Fibroblast of peridontal ligament (primary cell): ENCODE results near the gene MEF2A.

ENCODE experiments used
- DNase-seq: peaks from one replicate; pipeline ENCODE4 v3.0.0-alpha.2; 2010; ENCODE audit errors: extremely low read depth

The MEF2A gene

DNA sequence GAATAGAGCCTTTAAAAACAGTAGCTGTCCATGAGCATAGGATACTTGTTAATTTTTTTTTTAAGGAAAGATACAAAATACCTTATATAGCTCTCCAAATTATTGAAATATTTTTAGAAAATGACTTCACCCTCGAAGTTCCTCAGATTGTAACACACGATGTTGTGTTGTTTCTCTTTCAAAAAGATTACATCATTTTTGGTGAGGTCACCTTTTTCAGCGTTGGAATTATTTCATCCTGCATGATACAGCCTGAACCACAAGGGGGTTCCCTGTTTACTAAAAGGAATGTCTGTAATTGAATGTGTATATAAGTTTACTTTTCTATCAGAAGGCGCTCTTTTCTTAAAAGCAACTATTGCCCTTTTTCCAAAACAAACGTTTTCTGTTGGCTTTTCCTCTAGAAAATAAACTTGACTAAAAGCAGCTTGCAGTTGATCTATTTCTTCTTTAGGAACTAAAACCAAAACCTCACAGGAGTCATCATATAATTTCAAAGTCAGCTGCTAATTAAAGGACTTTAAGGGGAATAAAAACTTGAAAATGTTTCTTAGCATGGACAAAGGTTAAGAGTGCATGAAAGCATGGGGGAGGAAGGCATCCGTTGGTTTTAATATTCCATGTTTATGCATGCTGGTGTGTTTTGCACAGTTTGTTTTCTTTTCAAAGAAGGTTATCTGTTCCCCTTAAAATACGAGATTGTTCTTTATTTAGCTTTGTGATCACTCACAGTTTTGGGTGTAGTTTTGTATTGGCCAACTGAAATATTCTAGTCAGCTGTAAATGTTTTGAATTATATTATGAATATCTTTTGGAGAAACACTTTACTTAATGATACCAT lies 138.0 kb downstream of the MEF2A start:
- DNase-seq: peak; percentile 97

DNA sequence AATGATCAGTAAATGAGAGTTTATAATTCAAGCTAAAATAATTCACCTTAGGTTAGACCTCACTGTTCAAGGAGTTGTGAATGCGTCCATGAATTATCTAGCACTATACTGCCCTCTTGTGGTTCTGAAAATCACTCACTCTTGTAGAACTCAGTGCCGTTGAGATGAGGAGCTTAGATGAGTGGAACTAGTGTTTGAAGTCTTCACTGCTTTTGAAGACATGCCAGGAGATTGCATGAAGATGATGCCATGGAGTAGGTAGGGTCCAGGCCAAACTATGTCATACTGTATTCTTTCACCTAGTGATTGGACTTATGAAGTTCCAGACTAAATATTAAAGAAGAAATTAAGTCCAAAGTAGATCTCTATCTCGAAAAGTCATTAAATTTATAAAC lies 138.7 kb downstream of the MEF2A start:
- peak; percentile 95 for DNase-seq

DNA sequence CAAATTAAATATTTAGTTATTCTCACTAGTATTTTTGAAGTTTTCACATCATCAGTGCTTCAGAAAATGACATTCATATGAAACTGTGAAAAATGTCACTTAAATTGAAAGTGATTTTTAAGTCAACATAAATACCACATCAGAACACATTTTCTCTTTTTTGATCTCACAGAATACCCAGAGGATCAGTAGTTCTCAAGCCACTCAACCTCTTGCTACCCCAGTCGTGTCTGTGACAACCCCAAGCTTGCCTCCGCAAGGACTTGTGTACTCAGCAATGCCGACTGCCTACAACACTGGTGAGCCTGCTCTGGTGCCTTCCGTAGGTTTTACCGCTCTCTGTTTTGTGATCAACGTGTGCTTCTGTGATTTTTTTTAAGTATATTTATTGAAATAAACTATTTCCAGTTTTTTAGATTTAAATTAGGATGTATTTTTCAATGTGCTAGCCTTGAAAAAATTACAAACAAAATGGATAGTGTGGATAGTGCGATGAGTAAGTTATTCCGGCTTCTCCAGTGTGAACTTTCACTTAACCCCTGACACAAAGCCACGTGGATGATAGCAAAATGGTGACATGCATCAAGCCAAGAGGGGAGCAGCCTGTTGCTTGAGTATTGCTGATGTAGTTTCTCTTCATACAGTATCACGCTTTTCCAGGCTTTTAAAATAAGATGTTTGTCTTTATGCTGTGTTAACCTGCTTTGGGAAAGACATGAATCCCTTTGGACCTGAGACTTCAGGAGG lies 140.9 kb downstream of the MEF2A start:
- DNase-seq: peak; percentile 26

DNA sequence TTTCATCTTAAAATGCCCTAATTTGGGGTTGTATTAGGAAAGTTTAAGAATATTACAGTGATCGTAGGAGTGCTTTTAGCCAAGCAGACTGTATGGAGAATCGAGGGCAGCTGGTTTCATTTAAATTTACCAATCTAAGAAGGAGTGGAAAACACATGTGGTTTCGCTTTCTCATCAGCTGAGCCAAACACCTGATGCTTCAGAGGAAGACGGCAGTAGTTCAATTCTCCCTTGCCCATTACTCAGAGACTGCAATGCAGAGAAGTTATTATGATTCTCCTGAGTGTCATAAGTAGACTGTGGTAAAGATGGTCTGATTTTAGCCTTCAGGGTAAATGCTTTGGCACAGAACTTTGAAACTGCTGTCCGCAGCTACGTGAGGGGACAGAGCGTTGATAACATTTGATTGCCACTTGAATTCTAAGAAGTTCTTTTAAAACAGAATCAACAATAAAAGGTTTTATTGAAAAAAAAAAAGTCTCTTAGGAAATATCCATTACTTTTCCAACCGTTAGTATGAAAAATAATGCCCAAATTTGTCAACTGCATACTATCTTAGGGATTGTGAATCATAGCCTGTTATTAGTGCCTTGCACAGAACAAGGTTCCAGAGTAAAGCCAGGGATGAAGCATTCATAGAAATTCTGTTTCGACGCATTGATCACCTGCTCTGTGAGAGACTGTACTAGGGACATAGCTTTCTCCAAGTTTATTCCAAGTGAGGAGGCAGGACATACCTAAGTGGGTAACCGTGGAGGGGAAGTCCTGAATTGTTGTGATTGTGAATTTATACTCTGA lies 141.9 kb downstream of the MEF2A start:
- peak; percentile 86 for DNase-seq

DNA sequence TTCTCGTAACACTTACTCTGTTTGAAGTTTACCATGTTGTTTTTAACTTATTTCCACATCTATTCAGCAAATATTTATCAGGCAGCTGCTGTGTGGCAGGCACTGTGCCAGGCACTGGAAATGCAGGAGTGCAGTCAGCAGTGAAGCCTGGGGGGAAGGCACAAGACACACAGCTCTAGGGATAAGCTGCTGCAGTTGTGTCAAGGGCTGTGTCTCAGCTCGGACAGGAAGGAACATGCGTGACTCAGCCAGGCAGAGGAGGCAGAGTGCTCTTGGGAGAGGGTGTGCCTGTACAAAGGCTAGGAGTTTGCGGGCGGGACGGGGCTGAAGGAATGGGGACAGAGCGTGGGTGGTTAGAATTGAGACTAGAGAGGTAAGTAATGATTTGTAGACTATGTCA lies 142.8 kb downstream of the MEF2A start:
- peak; percentile 63 for DNase-seq

DNA sequence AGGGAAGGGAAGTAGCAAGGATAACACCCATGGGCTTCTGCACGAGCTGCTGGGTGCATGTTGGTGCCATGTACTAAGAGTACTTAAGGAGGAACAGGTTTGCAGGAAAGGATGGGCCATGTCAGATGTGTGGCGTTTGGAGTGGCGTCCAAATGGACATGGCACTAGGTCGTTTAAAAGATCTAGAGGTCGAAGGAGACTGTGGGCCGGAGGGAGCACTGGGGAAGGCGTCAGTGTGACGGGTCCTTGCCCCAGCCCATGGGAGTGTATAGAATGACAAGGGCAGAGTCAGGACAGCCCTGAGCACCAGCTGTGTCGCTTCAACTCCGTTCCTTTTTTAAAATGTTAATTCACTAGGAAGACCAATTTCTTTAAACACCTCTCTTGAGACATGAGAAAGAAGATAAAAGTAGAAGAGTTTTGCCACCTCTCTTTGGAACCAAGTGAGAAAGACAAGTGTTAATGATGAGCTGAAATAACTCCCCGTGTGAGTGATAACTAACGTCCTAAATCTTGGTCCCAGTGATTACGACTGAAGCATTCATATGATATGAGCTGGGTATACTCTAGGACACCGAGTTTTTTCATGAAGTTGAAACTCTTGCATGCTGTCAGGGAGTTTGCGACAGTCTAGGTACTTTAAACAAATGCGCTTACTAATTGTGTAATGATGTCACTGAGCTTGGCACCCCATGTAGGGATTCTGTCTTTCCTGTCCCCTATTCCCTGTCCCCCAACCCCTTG lies 143.6 kb downstream of the MEF2A start:
- DNase-seq: no peak

DNA sequence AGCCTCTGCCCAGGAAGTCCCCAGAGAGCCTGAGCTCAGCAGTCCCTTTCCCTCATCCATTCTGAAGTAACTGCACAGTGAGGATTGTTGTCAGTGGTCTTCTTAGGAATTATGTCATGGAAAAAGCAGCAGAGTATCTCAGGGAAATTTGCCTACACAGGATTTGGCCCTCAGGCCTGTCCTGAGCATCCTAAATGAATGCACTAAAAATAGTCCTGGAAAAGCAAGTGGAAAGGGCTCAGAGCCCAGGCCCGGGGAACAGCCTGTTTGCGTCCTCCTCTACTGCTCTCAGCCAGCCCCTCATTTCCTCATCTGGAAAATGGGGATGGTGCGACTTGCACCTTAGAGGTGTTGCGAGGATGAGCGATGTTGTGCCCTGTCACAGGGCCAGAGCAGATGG lies 145.8 kb downstream of the MEF2A start:
- DNase-seq: no peak

DNA sequence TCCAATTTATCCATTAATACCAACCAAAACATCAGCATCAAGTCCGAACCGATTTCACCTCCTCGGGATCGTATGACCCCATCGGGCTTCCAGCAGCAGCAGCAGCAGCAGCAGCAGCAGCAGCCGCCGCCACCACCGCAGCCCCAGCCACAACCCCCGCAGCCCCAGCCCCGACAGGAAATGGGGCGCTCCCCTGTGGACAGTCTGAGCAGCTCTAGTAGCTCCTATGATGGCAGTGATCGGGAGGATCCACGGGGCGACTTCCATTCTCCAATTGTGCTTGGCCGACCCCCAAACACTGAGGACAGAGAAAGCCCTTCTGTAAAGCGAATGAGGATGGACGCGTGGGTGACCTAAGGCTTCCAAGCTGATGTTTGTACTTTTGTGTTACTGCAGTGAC lies 146.6 kb downstream of the MEF2A start:
- DNase-seq: no peak

DNA sequence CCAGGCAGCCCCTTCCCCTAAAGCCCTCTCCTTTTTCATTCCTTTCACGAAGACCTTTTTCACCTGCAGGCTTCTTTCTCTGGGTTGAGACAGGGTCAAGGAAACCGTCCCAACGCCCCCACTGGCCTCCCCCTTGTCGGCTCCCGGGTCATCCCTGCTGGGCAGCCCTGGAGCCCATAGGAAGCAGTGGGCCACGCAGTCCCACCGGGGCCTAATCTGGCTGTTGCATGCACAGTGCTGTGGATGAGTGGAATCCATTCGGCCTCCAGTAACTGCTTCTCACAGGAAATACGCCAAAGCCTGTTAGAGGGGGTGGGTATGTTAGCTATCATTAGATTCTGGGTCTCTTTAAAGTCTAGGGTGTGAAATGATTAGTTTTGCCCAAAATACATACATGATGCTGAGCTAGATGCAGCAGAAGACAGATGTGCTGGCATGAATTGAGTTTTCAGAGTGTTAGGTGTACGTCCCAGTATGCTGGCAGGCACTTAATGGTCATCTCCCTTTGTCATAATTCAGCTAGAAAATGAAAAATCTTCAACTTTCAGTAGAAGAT lies 150.8 kb downstream of the MEF2A start:
- no peak for DNase-seq

DNA sequence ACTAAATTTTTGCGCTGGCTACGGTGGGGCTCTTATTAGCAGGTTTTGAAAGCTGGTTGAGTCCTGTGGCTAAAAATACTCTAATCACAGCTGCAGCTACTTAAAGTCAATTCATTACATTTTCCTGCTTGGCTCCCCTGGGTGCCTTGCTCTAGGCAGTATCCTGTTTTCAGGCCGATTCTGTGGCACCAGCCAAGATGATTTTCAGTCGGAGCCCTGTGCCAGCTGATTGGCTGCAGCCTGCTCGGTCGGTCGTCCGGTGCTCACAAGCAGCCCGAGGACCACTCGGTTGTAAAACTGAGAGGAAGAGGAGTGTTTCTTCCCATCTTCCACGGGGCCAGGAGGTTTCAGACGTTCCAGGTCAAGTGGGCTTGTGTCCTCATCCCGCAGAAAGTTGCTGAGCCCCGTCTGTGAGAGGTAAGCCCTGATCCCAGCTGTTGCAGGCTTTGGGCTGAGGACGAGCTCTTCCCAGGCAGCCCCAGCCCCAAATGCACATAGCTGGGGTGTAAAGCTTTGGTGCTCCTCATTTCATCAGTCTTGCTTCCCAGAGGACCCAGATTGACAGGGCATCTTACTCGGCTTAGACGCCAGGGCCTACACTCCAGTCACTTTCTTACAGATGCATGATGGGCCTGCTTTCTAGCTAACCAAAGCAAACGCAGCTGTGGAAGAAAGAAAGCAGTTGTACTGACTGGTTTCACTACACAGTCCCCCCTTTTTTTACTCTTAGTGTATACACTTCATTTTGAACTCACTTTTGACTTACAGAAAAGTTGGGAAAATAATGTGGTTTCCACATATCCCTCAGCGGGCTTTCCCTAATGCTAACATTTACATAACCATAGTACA lies 151.6 kb downstream of the MEF2A start:
- DNase-seq: peak; percentile 39

DNA sequence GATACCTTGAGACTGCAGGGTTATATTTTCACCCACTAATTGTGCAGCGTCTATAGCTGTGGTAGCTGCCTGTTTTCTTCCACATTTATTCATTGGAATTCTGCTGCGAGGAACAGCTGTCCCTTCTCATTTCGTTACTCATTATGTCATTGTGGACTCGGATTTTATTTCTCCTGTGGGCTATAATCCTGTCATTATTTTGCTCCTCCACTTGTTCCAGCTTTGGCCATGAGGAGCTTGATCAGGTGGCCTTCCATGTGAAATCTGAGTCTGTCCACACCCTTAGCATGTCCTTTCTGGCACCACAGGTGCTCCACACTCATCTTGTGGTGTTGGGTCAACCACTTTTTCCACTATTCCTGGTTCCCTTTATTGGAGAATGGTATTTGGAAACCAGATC lies 152.6 kb downstream of the MEF2A start:
- DNase-seq: no peak

DNA sequence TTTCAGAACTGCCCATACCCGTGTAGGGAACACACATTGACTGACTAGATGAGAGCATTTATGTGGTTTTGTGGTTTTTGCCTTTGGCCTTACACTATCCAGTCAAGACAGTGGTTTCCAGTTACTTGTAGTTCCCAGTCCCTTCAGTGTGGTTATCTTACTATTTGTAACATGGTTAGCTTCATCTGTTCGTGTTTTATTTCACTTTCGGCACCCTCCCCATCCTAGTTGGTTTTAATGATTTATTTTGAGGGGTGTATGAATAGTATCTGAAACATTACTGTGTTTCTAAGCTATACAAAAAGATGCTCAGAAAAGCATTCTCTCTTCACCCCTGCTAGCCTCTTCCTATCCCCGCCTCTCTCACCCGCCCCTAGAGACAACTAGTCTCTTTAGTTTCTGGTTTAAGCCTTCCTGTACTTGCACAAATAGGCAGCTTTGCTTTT lies 153.3 kb downstream of the MEF2A start:
- peak; percentile 88 for DNase-seq

DNA sequence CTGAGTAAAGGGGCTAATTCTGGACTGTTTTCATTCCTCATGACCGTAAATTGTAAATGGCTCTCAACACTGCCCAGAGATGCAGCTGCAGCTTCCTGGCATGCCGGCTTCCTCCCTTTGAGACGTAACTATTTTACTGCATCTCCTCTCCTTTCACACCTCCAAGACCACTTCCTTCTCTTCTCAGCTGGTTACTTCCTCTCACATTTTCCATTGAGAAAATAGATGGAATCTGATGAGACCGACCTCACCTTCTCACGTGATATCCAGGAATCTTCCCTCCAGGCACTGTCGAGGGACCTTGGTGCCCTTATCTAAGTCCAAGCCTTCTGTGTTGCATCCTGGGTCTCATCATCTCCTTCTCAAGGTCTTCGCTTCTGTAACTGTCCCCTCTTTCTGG lies 154.7 kb downstream of the MEF2A start:
- DNase-seq: no peak

DNA sequence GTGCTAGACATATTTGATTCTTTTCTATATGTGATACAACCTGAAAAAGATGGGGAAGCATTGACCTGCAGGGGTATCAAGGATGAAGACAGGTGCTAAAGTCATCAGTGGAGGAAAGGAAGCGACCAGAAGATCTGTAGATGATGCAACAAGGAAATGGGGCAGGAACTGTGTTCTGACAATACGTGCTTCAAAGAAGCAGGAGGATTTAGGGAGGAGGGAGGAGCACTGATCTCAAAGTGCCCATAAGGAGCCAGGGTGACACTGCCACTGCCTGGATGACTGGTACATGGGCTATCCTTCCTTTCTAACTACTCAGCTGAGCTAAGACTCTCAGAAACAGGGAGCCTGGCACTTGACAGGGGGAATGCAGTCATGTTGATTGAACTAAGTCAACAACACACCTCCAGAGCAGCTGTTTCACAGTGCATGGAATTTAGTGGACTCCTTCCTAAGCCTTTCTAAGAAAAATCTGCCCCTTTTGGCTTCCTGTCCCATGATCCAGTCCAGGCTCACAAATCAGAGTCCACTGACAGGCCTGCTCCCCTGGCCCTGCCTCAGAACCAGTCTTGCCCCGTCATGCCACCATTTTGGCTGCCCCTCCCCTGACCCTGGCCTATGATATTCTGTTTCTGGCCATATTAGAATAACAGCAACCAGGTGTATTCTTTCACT lies 155.5 kb downstream of the MEF2A start:
- no peak for DNase-seq

DNA sequence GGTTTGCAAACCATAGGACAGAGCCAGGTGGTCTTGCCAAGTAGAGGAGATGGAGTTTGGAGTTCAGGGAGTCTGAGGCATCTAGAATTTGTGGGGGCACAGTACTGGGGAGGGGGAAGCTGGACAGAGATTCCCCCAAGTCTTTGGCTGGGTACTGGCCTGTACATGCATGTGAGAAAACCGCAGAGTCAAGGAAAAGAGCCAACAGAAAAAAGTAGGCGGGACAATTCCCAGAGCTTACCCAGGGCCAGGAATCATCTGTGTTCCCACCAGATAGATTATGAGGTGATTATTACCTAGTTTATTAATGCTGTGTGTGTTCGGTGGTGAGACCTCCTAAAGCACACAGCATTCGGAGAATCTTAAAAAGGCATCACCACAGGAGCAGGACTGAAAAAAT lies 156.1 kb downstream of the MEF2A start:
- DNase-seq: no peak

DNA sequence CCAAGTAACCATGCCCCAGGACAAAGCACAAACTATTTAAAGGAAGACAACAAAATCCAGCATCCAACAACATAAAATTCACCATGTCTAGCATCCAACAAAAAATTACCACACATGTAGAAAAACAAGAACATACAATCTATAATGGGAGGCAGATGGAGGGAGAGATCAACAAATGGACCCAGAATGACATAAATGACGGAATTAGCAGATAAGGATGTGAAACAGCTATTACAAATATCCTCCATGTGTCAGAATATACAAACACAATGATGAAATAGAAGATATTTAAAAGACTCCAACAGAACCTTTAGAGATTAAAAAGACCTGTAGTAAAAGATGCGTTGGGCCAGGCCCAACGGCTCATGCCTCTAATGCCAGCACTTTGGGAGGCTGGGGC lies 156.6 kb downstream of the MEF2A start:
- no peak for DNase-seq

DNA sequence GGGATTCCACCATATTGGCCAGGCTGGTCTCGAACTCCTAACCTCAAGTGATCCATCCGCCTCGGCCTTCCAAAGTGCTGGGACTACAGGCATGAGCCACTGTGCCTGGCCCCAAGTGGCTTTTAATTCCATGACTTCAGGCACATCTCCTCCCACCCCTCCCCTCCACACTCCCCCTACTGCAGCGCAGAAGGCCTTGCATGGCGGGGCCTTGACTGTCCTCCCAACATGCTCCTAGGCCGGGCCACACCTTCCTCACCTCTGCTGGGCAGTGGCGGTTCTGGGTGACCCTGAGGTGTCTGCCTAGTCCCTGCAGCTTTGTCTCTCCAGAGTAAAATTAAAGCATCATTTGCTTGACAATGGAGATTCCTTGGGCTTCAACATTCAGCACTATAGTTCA lies 160.5 kb downstream of the MEF2A start:
- DNase-seq: no peak

DNA sequence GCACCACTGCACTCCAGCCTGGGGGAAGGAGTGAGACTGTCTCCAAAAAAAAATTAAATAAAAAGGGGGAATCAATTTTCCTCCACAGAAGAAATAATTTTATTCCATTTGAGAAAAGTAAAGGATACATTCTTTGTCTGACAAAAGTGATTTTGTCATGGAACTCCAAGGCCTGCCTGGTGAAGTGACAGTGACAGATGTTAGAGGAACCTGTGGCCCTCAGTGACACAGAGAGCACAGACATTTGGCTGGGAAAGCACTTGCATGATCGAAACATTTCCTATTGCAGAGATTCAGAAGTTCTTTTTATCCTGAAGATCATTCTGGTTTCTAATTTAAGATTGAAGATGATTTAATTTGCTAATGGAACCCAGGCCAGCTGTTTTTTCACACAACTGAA lies 161.5 kb downstream of the MEF2A start:
- no peak for DNase-seq

DNA sequence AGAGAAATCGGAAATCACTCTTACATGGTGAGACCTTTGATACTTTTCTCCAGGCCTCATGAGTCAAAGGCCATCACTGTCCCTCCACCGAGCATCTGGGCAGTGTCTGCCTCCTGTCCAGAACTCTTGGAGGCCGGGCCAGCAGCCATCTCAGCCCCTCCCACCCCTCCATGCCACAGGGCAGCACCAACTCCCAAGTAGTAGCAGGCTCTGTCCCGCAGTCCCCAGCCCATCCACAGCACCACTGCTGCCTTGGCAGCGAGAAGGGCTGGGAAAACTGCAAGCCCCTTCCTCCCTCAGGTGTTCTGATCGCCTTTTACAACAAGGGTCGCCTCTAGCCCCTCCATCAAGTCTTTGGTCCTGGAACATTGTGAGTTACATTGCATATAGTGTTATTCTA lies 161.9 kb downstream of the MEF2A start:
- no peak for DNase-seq

DNA sequence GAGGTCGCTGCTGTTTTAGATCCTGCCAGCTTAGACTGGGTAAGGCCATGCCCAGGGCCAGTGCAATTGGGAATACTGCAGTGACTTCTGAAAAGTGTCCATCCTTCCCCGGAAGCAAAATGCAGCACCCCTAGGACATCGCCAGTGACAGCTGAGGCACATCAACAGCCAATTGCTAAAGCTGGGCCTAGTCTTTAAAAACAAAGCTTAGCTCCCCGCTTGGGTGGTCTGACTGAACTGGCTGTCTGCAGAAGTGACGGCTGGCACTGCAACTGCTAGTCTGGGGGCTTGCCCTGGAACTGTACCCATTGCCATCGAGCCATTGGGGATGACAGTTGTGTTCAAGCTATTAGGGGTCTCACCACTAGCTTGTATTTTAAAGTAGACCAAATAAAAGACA lies 163.1 kb downstream of the MEF2A start:
- no peak for DNase-seq
